SIG-M5 (cell line): ENCODE measurements around the gene TCEA2.
A peak's percentile ranks its signal among the peaks of the same experiment; 100 is the strongest.

ENCODE experiments used
- DNase-seq: peaks from one replicate; lab custom pipeline; 2025; lab: John Stamatoyannopoulos, UW

TCEA2 gene

GRCh38 chr20:64062596-64063388 lies at the start of gene TCEA2:
Gene TCEA2 (plus strand): TSS chr20:64063198. CDS start chr20:64063313, 115 bp downstream.
- DNase-seq = peak; percentile 62

DNA sequence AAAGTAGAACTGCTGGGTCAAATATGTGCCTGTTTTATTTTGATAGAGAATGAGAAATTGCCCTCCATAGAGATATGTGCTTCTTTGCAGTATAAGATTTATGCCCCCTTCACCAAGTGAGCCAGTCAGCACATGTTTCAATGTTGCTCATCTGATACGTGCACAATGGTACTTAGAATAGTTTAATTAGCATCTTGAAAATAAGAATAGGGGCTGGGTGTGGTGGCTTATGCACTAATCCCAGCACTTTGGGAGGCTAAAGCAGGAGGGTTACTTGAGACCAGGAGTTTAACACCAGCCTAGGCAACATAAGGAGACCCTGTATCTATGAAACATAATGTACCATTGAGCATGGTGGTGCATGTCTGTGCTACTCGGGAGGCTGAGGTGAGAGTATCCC lies 47.4 kb upstream of the TCEA2 start:
- DNase-seq = no peak

DNA sequence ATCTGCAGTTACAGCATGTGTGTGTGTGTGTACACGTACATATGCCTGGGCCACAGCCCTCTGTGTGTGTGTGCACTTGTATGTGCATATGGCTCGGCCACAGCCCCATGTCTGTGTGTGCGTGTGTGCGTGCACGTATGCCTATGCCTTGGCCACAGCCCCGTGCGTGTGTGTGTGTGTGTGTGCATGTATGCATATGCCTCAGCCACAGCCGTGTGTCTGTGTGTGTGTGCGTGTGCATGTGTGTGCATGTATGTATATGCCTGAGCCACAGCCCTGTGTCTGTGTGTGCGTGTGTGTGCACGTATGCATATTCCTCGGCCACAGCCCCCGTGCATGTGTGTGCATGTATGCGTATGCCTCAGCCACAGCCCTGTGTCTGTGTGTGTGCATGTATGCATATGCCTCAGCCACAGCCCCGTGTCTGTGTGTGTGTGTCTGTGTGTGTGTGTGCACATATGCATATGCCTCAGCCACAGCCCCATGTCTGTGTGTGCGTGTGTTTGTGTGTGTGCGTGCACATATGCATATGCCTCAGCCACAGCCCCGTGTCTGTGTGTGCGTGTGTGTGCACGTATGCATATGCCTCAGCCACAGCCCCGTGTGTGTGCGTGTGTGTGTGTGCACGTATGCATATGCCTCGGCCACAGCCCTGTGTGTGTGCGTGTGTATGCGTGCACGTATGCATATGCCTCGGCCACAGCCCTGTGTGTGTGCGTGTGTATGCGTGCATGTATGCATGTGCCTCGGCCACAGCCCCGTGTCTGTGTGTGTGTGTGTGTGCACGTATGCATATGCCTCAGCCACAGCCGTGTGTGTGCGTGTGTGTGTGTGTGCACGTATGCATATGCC lies 41.6 kb upstream of the TCEA2 start:
- no peak for DNase-seq

- no peak for DNase-seq
Measured at GRCh38 chr20:64022671-64023360, 40.2 kb upstream of the TCEA2 start.

DNA sequence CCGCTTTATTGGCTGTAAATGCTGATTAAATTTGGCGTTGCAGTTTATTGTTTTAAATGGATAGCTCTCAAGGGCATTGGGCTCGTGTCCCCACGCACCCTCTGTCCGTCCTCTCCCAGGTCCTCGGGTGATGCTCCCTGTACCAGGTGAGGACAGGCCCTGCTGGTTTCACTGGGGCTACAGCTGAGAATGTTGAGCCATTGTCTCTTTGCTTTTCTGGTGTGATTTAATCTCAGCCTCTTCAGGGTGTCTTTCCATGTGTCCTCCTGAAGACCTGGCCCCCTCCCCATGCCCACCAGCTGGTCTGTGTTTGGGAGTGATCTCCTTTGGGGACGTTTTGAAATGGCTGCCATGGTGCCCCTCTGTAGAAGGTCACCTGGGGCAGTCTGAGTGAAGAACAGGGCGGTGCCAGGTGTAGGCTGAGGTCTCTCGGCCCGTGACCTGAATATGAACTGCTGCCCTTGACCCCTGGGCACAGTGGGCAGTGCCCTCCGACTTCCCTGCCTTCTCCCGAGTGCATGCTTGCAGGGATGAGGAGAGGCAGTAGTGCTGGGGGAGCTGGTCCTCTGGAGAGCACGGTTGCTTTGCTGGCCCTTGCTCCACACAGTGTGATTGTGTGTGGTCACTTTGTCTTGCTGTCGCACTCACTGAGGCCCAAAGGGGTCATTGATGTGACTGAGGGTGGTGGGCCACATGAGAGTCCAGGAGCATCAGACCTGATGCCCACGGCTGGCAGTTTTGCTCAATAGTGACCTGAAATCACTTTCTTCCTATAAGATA lies 39.4 kb upstream of the TCEA2 start:
- DNase-seq = no peak

- no peak for DNase-seq
Measured at GRCh38 chr20:64024141-64024990, 38.6 kb upstream of the TCEA2 start.

- no peak for DNase-seq
Measured at GRCh38 chr20:64025101-64025825, 37.7 kb upstream of the TCEA2 start.

- no peak for DNase-seq
Measured at GRCh38 chr20:64025826-64026412, 37.1 kb upstream of the TCEA2 start.

- no peak for DNase-seq
Measured at GRCh38 chr20:64027981-64028685, 34.9 kb upstream of the TCEA2 start.

DNA sequence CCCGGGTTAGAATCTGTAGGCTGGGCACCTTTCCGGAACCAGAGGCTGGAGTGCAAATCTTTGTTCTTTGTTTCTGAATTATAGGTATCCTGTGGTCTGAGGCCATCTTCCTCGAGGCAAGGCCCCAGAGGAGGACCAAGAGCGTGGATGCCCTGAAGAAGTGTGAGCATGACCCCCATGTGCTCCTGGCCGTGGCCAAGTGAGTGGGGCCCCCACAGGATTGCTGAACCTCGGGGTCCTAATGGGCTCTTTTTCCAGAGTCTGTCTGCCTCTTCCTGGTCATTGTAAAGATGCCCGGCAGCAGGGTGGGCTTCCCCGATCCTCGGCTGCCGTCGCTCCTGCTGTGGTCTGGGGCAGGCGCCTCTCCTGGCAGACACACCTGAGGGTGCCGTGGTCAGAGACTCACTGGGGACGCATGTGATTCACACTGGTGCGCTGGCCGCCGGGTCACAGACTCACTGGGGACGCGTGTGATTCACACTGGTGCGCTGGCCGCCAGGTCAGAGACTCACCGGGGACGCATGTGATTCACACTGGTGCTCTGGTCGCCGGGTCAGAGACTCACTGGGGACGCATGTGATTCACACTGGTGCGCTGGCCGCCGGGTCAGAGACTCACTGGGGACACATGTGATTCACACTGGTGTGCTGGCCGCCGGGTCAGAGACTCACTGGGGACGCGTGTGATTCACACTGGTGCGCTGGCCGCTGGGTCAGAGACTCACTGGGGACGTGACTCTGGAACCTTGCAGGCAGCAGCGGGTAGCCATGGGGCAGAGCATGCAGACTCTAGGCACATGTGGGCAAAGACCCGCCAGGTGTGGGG lies 33.5 kb upstream of the TCEA2 start:
- DNase-seq = no peak

DNA sequence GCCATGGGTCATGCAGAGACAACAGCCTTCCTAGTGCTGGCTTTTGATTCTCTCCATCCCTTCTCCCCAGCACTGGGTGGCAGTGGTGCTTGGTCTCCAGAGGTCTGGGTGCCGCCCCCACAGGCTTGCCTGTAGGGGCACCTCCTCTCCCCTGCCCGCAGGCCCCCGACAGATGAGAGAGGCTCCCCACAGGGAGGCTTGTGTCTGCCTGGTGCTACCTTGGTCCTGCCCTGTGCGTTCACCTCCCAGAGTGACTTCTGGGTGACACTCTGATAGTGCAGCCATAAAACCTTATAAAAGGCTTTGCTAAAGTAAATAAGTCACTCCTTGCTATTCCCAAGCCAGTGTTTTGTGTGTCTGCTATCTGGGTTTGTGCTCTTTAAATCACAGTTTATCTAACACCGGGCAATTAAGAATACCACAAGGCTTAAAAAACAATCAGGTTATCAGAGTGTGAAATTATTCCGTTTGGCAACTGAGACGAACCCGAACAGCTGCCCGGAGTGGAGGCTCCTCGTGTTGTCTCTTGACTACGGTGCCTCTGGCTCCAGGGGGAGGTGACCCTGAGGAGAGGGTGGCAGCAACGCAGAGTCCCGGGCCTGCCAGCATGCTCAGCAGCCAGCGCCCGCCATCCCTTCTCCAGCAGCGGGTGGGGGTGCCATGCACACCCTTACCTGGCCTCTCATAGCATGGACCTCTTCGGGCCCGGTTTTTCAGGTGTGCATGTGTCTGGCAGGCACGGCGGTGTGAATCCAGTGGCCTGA lies 32.4 kb upstream of the TCEA2 start:
- no peak for DNase-seq

DNA sequence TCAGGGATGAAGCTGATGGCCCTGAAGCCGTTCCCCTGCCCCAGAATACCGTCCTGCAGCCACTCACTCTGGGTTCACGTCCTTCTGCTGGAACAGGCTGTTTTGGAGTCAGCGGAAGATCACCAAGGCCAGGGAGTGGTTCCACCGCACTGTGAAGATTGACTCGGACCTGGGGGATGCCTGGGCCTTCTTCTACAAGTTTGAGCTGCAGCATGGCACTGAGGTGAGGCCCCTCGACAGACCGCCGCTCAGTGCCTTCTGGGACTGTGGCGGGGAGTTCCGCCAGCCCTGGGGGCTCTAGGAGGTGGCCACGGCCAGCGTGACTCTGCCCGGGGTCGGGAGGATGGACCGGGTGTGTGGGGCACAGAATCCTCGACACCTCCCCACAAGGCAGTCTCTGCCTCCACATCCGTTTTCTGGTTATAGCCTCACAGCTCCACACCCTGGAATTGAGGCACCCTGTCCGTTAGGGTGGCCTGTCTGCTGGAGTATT lies 31.1 kb upstream of the TCEA2 start:
- DNase-seq = no peak

DNA sequence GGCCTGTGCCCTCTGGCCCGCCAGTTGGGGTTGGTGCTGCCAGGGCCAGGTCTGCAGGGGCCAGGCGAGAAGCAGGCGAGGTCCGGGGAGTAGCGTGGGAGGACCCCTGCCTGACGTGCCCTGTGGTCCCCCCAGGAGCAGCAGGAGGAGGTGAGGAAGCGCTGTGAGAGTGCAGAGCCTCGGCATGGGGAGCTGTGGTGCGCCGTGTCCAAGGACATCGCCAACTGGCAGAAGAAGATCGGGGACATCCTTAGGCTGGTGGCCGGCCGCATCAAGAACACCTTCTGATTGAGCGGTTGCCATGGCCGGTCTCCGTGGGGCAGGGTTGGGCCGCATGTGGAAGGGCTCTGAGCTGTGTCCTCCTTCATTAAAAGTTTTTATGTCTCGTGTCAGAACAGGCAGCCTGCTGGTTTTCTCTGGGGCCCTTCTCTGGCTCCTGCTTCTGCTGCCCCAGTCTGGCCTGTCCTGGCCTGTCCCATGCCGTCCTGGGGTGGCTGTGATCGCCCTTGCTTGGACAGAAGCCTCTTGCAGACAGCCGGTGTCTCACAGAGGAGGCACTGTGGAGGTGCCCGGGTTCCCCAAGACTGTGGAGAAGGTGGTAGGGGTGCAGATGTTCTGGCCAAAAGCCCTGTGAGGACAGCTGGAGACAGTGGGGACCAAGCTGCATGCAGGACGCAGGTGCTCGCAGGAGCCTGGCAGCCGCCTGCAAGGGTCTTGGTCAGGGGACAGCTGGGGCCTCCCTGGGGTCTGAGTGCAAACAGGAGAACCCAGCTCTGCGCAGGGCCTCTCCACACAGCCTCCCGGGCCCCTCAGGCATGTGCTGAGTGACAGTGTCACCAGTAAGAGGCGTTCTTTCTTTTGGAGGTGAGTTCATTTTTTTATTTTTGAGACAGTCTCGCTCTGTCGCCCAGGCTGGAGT lies 30.0 kb upstream of the TCEA2 start:
- no peak for DNase-seq

GRCh38 chr20:64033981-64034493 lies 29.0 kb upstream of the TCEA2 start:
- no peak for DNase-seq

GRCh38 chr20:64035066-64035932 lies 27.7 kb upstream of the TCEA2 start:
- DNase-seq = no peak
